Stimulated activated CD8-positive, alpha-beta memory T cell treated with anti-CD3 and anti-CD28 coated beads, Interleukin-15, amount 100 ng/mL, for 48 hours (primary cell): ENCODE results near the gene KRR1.

Source experiments
- DNase-seq, 2 donors: peaks; one replicate each; pipeline ENCODE4 v3.0.0-alpha.2; 2020; ENCODE audit warnings: low read depth in 2 of 2

Gene KRR1

DNA sequence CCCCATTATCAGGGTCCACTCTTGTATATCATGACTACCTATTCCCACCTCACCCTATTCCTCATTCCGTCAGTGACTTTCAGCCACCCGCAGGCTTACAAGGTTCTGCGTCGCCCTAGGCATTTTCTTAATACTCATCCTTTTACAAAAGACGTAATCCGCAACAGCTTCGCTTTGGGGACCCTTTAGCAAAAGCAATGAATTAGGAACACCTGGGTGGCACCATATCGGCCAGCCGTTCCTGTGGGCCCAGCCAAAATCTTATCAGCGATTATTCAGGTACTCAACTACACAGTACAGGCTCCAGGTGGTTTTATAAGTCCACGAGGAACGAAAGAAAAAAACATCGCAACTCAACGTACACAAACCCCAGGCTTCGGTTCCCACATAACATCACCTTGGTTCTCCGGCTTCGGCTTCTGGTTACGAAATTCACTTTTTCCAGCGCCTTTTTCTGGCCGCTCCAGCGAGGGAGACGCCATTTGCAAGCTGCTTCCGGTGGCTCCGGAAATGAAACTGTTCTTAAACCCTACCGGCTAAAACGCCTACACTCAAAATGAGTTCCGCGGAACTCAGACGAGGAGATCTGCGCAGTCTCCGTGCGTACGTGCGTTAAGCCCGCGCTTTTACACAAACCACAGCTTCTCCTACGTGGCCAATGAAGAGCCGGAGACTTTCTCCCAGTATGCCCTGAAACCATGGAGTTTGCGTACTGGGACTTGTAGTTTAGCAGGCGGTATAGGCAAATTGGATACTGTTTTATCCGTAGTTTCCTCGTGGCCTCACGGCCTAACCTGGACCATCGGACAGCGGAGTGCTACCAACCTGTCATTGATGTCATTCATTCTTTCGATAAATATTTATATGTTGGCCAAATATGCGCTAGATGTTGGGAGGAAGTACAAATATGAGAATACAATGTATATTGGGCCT, at the start of gene KRR1:
Gene KRR1, minus strand, starts transcription at position 494 of the 933 bp plus-strand sequence. Its CDS starts 12 bp downstream, at position 482.
- DNase-seq, result peak; percentile 80 to 85

DNA sequence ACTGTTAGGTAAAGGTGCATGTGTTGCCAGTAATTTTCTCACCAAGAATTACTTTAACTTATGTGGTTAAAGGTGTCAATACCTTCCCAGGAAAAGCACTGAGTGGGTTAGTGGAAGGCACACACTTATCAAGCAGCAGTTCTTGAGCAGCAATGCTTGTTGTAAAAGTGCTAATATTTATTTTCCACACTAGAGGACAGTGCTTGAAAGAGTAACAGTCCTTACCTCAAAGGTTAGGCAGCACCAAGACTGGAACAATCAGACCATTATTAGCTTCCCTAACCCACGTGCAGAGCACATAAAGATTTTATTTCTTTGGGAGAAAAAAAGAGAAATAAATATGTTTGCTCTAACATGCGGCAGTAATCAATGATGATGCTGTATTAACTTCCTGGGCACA, 48.8 kb upstream of the KRR1 start:
- DNase-seq, result no peak

DNA sequence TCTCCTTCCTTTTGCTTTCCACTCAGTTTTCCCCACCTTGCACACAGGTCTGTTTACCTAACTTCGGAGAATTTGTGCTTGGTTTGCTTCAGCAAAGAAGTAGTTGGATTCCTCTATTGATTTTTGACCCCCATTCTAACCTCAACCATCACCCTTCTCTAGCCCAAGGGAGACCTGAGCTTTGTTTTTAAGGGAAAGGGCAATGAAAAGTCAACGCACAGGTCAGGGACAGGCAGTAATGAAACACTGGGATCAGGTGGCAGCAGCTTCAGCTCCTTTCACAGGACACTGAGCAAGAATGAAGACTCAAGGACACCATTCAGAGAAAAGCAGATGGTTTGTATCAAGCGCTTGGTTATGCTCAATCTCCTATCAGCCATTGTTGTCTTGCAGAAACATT, 46.9 kb upstream of the KRR1 start:
- DNase-seq, result no peak

DNA sequence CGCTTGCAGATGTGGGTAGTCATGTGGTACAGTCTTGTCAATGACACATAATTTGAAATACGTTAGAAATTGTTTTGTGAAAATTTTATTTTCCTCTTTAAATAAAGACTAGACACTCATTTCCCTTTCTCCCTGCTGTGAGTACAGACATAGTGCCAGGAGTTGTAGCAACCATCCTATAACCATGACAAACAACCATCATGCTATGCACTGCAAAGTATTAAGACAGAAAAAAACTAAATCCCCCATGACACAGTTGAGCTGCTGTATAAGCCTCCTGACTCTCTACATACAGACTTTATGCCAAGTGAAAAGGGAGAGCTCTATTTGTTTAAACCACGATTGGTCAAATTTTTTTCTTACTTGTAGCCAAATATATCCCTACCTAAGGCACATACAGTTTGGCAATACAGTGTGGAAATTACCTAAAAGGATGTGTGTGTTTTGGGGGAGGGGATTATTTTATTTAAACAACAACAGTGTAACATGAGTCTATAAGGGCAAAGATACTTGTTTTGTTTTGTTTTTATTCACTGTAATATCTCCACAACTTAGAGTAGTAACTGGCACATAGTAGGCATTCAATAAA, 45.0 kb upstream of the KRR1 start:
- no peak for DNase-seq

DNA sequence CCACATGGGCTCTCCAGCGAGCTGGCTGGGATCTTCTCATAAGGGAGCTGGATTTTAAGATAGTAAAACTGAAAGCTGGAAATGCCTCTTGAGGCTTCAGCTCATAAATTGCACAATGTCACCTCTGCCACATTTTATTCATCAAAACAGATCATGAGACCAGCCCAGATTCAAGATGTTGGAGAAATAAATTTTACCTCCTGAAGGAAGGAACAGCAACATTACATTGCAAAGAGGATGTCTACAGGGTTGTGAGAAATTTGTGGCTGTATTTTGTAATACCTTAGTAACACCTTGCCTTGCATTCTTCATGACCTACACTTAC, 43.1 kb upstream of the KRR1 start:
- DNase-seq, result no peak

DNA sequence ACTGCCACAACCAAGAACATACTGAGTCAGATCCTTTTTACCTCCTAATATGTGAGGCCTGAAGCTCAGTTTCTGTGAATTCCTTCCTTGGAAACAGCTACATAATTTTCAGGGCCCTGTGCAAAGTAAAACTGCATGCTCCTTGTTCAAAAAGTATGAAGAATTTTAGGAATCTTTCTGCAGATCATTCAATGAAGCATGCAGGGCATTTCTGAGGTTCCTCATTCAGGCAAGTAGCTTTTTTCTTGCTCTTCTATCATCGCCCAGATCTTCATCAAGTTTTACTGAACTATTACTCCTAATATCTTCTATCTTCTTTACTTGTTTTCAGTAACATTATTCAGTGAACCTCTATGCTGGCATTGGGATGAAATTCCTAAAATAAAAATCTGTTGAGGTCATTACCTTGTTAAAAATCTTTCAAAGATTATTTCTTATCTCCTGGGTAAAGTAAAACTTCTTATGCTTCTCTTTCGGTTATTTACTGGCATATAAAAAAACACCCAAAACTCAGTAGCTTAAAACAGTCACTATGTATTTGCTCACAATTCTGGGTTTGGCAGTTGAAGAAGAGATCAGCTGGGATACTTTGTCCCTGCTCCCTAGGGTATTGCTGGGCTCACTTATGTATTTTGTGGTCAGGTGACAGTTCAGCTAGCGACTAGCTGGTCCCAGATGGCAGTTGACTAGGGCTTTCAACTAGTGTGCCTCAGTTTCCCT, 42.6 kb upstream of the KRR1 start:
- DNase-seq, result no peak

DNA sequence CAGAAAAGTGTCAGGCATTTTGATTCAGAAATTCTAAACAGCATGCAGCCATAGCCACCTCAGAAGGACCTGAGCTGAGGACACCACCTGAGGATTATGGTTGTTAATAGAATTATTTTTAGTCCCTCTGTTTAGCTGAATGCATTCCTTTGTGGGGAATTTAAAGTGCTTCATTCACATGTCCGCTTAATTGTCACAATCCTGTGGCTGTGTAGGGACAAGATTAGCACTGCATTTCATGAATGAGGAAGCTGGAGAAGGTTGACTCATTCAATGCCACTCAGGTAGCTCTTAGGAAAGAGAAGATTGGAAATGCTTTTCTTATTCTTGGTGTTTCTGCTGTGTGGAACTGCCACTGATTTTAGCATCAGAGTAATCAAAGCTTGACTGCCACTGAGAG, 42.0 kb upstream of the KRR1 start:
- no peak for DNase-seq

DNA sequence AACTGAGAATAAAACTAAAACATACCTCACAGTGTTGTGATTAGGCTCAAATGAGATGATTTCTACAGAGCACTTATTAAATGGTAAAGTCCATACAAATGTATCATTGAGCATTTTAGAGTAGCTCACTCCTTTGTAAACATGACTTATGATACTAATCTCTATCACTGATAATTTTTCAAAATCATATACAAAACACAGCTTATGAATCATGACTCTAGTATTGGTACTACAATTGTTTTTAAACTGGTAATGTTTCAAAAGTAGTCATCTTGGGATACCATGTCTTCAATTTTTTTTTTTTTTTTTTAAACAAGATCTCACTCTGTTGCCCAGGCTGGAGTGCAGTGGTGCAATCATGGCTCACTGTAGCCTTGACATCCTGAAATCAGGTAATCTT, 40.1 kb upstream of the KRR1 start:
- no peak for DNase-seq

DNA sequence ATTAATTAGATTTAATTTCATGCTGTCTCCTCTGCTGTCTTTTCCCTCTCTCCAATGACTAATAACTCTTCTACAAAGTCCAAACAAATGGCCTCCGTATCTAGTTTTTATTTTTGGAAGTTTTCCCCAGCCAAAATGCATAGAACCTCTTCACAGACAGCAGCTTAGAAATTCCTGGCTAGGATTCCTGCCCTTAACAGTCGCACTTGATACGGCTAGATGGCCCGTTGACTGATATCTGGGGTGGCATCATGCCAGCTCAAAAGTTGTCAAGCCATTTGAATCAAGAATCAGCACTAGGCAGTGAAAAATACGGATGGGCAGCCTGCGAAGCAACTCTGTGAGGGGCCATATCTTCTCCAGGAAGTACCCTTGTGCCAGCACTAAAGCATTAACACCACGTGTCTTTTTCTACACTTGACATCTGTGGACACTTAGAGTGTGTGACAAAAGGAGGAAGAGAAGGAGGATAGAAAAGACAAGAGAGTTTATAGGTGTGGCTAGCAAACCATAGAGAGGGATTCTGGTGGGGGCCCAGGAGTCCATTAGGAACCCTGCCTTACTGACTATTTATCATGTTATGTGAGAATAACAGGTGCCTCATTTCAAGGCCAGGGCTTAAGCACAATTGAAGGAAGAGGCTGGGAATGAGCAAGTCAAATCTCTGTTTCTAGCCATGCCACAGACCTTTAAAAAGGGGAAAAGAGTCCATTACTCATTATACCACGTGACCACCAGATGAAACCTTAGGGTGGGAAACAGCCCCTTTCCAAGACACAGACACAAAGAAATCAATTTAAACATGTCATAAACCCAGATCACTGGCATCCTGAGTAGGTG, 39.2 kb upstream of the KRR1 start:
- no peak for DNase-seq

DNA sequence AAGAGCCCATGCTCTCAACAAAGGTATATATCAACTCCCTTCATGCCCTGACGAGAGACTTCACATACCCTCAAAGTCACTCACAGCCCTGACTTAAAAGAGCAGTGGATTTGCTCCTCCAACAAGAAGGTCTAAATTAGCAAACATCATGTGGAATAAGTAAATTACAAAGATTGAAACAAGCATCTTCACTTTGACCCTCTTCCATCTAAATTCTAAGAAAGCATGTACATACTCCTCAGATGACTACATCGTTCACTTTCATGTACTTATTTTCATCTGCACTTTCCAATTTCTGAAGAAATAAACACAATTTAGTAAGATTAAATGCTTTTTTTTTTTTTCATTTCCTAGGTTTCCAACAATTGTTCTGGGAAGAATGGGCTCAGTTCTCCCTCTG, 38.6 kb upstream of the KRR1 start:
- no peak for DNase-seq

DNA sequence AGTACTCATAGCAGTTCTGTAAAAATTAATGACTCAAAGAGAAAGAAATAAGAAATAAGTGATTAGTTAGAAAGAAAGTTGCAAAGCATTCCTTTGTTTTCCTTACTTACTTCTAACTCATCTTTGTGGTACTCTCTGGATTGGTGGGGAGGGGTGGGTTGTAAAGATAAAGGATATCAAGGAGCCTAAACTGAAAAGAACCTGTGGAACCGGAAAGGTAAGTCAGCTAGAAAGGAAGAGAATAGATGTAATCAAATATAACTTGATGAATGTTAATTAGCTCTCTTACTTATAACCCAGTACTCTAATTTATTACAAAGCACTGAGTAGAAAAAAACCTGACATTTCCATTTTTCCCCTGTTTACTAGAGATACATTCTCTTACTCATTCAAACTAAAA, 37.5 kb upstream of the KRR1 start:
- no peak for DNase-seq

DNA sequence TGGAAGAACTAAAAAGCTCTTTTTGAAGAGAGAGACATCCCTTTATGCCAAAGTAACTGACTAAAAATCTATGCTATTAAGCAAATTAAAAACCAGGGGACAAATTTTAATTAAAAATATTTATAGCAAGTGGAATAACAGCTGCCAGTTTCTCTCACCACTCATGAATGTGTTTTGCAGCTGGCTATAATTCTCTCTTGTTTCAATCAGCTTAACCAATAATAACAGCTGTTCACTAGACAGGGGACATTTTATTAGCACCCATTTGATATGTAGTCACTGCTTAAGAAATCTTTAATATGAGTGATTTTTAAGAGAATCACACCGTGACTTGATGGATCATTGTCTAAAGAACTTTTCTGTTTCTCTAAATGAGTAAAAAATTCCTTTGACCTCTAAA, 34.2 kb upstream of the KRR1 start:
- no peak for DNase-seq

DNA sequence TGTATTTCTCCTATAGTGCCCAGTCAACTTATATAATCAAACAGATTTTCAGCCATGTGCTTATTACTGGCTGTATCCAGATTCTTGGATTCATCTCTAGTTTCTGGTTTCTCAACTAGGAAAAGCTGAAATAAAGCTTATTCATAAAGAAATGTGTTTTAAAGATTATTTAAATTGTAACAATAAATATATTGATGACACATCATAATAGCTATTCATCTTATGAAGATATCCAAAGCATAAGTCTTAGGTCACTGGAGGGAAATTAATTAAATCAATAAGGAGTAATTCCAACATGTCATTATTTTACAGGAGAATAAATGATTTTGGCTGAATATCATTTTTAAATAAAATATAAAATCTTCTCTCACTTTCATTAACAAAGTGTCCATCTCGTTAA, 32.1 kb upstream of the KRR1 start:
- no peak for DNase-seq

DNA sequence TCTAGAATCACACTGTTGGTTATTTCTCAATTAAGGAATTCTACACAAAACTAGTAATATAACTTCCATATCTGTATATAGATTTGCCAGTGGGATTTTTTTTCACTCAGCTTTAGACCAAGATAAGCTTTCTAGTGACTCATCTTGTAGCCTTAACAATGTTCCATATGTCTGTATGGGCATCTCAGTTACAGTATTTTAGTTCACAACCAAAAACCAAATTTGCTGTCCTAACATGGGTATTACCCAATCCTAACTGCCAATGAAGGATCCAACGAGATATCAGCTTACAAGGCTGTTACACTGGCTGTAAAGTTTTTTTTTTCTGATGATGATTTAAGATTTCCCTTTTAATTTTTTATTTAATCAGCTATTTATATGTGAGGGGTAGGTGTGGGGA, 31.5 kb upstream of the KRR1 start:
- DNase-seq, result no peak

DNA sequence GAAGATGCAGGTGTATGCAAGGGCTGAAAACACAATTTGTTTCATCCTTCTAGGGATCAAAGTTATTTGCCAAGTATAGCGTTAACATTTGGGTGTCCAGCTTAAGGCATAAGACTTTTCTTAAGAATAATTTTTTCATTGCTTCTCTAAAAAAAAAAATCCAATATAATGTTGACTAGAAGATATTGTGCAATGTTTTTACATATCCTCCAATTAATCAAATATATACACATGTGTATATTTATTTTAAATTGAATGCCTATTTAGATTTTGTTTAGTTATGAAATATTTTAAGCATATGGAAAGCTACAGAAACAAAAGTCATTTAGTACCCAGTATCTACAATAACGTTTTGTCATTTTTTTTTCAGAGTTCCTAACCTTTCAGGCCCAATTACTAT, 28.5 kb upstream of the KRR1 start:
- DNase-seq, result no peak

DNA sequence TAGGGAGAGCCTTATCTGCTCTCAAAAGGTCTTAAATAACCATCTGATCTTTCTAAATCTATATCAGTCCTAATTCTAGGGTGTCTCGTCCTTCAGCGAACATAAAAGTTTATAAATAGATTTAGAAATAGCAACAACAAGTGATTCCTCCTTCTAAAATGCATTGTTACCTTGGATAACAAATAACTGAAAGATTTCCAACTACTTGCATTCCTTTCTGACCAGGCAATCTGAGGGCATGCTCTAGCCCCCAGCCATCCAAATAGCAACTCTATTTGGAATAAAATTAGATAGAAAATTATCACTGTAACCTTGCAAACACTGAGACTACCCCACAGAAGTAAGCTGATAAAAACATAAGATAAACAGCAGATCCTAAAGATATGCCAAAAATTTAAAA, 21.8 kb upstream of the KRR1 start:
- DNase-seq, result no peak

DNA sequence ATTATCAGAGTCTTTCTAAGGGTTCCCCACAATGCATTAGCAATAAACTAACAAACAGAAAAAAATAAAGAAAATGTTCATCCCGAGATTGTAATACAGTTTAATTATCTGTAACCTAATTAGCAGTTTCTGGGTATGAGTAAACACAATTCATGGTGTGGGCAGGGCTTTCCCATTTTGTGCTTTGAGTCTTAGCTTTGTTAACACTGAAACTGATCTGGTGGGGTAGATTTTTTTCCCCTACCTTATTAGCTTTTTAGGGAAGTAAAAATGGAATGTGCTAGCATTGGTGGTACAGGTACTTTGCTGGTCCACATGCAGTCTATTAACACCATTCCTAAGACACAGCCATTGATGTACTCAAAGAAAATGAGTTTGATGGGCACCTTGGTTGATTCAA, 18.4 kb upstream of the KRR1 start:
- no peak for DNase-seq

DNA sequence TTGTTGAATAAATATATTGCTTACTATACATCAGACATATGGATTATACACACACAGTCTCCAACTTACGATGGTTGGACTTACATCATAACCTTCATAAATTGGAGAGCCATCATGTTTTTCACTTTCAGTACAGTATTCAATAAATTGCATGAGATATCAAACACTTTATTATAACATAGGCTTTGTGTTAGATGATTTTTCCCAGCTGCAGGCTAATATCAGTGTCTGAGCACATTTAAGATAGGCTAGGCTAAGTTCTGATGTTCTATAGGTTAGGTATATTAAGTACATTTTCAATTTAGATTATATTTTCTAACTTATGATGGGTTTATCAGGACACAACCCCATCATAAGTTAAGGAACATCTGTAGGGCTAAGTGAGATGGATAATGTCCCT, 17.9 kb upstream of the KRR1 start:
- no peak for DNase-seq

DNA sequence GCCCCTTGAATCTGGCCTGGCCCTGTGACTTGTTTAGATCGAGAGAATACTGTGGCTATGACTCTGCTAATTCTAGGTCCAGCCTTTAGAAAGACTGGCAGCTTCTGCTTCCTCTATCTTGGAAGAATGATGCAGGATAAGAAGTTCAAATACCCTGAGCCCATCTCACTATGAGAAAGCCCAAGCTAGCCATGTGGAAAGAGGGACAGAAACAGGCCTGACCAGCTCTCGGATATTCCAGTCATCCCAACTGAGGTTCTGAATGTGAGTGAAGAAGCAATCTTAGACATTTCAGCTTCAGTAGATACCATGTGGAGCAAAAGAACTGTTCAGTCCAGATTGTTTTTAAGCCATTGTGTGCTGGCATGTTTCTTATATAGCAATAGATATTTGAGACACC, 17.3 kb upstream of the KRR1 start:
- DNase-seq, result no peak

DNA sequence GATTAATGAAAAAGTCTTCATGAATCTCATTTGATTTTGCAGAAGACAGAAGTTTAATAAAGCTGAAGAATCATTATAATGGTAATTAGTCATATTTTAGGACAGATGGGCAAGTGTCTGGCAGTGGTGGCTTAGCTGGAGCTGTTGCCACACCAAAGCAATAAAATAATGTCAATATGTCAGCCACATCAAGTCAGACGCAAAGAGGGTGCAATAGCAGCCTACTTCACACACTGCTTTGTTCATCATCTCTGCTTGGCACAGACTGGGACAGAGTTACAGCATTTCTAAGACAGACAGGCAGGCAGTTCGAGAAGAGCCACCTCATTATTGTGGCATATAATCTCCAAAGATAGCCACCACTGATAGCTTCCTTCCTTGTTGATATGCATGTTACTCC, 16.9 kb upstream of the KRR1 start:
- no peak for DNase-seq

DNA sequence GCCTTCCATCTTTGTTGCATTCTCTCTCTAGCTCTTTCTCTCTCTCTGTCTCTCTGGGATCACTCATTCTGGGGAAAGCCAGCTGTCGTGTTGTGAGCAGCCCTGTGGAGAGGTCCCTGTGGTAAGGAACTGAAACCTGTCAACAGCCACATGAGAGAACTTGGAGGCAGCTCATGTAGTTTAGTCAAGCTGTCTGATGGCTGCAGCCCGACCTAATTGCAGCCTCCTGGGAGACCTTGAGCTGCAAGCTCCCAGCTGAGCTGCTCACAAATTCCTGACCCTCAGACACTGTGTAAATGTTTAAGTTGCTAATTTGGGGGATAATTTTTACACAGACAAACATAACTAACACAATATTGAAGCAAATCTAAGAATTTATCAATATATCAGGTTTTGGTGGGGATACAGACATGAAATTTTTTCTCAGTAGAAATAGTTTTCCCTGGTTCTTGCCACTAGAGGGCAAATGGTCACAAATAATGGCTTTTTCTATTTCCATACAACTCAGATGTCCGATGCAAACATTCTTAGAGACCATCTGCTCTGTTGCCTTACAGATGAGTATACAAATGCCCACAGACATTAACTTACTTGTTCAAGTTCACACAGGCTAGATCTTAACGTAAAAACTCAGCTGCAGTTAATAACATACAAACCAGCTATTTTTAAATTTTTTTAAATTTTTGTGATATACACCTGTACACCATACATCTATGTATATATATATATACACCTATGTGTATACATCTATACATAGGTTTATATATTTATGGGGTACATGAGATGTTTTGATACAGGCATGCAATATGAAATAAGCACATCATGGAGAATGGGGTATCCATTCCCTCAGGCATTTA, 15.5 kb upstream of the KRR1 start:
- no peak for DNase-seq
